Gastroesophageal sphincter (tissue), 3 donors: ENCODE results near the gene ZSCAN18.

ENCODE experiments used
- CTCF ChIP-seq, 4 experiments: fragments of 200-600 bp in 2 of 4; fragments of 450-650 bp in 2 of 4; sonication (generic) in 1 of 4; IDR thresholded peaks; one replicate each; pipeline ENCODE4 v1.5.1; 2017 to 2019; ENCODE audit warnings: antibody characterized with exemption in 4 of 4, mild to moderate bottlenecking in 2 of 4, moderate library complexity in 2 of 4
- POLR2A ChIP-seq, 2 donors: fragments of 450-650 bp; IDR thresholded peaks; one replicate each; pipeline ENCODE4 v1.6.1; 2017; ENCODE audit warnings: antibody characterized with exemption in 2 of 2, mild to moderate bottlenecking in 2 of 2, moderate library complexity in 1 of 2
- POLR2AphosphoS5 ChIP-seq: sonication (generic); formaldehyde crosslinking; IDR thresholded peaks from one replicate; pipeline ENCODE4 v1.6.1; 2017; ENCODE audit warnings: antibody characterized with exemption

GRCh38 chr19:58118979-58119733, 21.1 kb upstream of the ZSCAN18 start:
- TF ChIP-seq CTCF (IDR thresholded peaks at IDR 0.05) = no peak
- TF ChIP-seq POLR2A (IDR thresholded peaks at IDR 0.05) = no peak
- no peak for TF ChIP-seq POLR2AphosphoS5
